ENCODE measurements around the gene YIPF3.
A peak's percentile ranks its signal among the peaks of the same experiment; 100 is the strongest.

Gene YIPF3

GRCh38 chr6:43517505-43518357 lies 1.0 kb upstream of the YIPF3 start:
- no peak for TF ChIP-seq CTCF (IDR thresholded peaks at IDR 0.05; ENCODE audit: low read depth, low read length, missing control alignments)
- DNase-seq (ENCODE audit: low read depth) = no peak
- in situ Hi-C loops (cut with HindIII; ENCODE audit: low sequenced_read_pairs) = no loop called here
- H3K4me3 ChIP-seq (ENCODE audit: low read depth, low read length) = peak overlapping the region; percentile 100

- no peak for TF ChIP-seq CTCF (IDR thresholded peaks at IDR 0.05; ENCODE audit: low read depth, low read length, missing control alignments)
- in situ Hi-C loops (cut with HindIII; ENCODE audit: low sequenced_read_pairs) = no loop called here
- no peak for DNase-seq (ENCODE audit: low read depth)
- peak overlapping the region; percentile 100 for H3K4me3 ChIP-seq (ENCODE audit: low read depth, low read length)
Observed at GRCh38 chr6:43516367-43516696, 394 bp downstream of the YIPF3 start.

- no peak for TF ChIP-seq CTCF (IDR thresholded peaks at IDR 0.05; ENCODE audit: low read depth, low read length, missing control alignments)
- no peak for DNase-seq (ENCODE audit: low read depth)
- peak overlapping the region; percentile 100 for H3K4me3 ChIP-seq (ENCODE audit: low read depth, low read length)
- in situ Hi-C loops (cut with HindIII; ENCODE audit: low sequenced_read_pairs) = no loop called here
Observed at GRCh38 chr6:43515808-43516207, 918 bp downstream of the YIPF3 start.

- no peak overlapping the region for H3K4me3 ChIP-seq (ENCODE audit: low read depth, low read length)
- TF ChIP-seq CTCF (IDR thresholded peaks at IDR 0.05; ENCODE audit: low read depth, low read length, missing control alignments) = no peak
- DNase-seq (ENCODE audit: low read depth) = no peak
- in situ Hi-C loops (cut with HindIII; ENCODE audit: low sequenced_read_pairs) = no loop called here
Observed at GRCh38 chr6:43511824-43512415, 4.8 kb downstream of the YIPF3 start.

GRCh38 chr6:43510827-43511163 lies 5.9 kb downstream of the YIPF3 start:
- no peak for TF ChIP-seq CTCF (IDR thresholded peaks at IDR 0.05; ENCODE audit: low read depth, low read length, missing control alignments)
- no peak for DNase-seq (ENCODE audit: low read depth)
- peak overlapping the region; percentile 50 for H3K4me3 ChIP-seq (ENCODE audit: low read depth, low read length)
- in situ Hi-C loops (cut with HindIII; ENCODE audit: low sequenced_read_pairs) = no loop called here

- DNase-seq (ENCODE audit: low read depth) = no peak
- no peak for TF ChIP-seq CTCF (IDR thresholded peaks at IDR 0.05; ENCODE audit: low read depth, low read length, missing control alignments)
- peak within 1 kb of the TSS; percentile 50 for H3K4me3 ChIP-seq (ENCODE audit: low read depth, low read length)
- in situ Hi-C loops (cut with HindIII; ENCODE audit: low sequenced_read_pairs) = loop anchor here (10.0 kb wide), 1 partner anchor 185 kb away; no protein-coding TSS in a partner anchor
Observed at GRCh38 chr6:43509984-43510826, 6.5 kb downstream of the YIPF3 start, which contains the start of gene LRRC73. Gene LRRC73 (minus strand): TSS chr6:43510346. CDS start chr6:43509785, 561 bp downstream.
